Activated CD4-positive, alpha-beta memory T cell treated with anti-CD3 and anti-CD28 coated beads, Interleukin-2, amount 10 ng/mL, durations not matched to agents 7 days and 5 days (primary cell): ENCODE data around the gene SLC13A5. TPM values are rescaled to one million over a fixed set of nuclear protein-coding genes. Genes with fewer than 3 reads are reported as not detected.
"Not testable (repeated sequence)": the region's sequence is repeated elsewhere in the genome, so short reads cannot be mapped to it uniquely, and the experiment has no call there.

Experiments
- CTCF ChIA-PET: fragments of 350-600 bp; sonication (Branson Sonifier 250); formaldehyde crosslinking; loops from one replicate; lab custom pipeline; 2021; ENCODE audit warnings: antibody characterized with exemption, inconsistent platforms; lab: Charles Lee
- POLR2A ChIA-PET: fragments of 350-600 bp; sonication (Branson Sonifier 250); formaldehyde crosslinking; loops from one replicate; lab custom pipeline; 2021; ENCODE audit warnings: antibody characterized with exemption; lab: Charles Lee
- DNase-seq: peaks from one replicate; pipeline ENCODE4 v3.0.0-alpha.2; 2020
- H3K27ac Mint-ChIP-seq: one replicate; pipeline ENCODE4 v1.8.0; 2021; ENCODE audit warnings: mild to moderate bottlenecking, mixed read lengths
- H3K27me3 Mint-ChIP-seq: one replicate; pipeline ENCODE4 v1.8.0; 2021; ENCODE audit warnings: mixed read lengths
- H3K36me3 Mint-ChIP-seq: one replicate; pipeline ENCODE4 v1.8.0; 2021; ENCODE audit warnings: low read depth, mixed read lengths
- H3K4me1 Mint-ChIP-seq: one replicate; pipeline ENCODE4 v1.8.0; 2021; ENCODE audit warnings: mixed read lengths
- H3K4me3 Mint-ChIP-seq: one replicate; pipeline ENCODE4 v1.8.0; 2021; ENCODE audit warnings: mild to moderate bottlenecking, mixed read lengths
- H3K9me3 Mint-ChIP-seq: one replicate; pipeline ENCODE4 v1.8.0; 2021; ENCODE audit warnings: mixed read lengths
- total RNA-seq, 2 experiments: library from RNA; stranded (reverse); gene quantifications; one replicate each; pipeline ENCODE4 v1.2.3, GENCODE V29; 2021

The SLC13A5 gene
- total RNA-seq: not detected

GRCh38 chr17:6713130-6713917 is at the start of gene SLC13A5:
SLC13A5 (minus strand) TSS chr17:6713369; CDS start chr17:6713333, 36 bp downstream.
- ChIA-PET CTCF (interaction anchor here (0.8 kb wide), 1 partner anchor 43 kb away, joined by 4 read pairs; no protein-coding TSS in a partner anchor), POLR2A (no interaction called here)
- DNase-seq: no peak
- no peak within 1 kb of the TSS for H3K4me3 Mint-ChIP-seq
- H3K27me3 Mint-ChIP-seq: peaks cover 67% of the 10 kb centered on the region
- no peaks in the 10 kb centered on the region for H3K36me3 Mint-ChIP-seq
- H3K27ac Mint-ChIP-seq: no peak within 1 kb of the TSS
- H3K4me1 Mint-ChIP-seq: peaks cover 16% of the 10 kb centered on the region
- no peaks in the 10 kb centered on the region for H3K9me3 Mint-ChIP-seq

DNA sequence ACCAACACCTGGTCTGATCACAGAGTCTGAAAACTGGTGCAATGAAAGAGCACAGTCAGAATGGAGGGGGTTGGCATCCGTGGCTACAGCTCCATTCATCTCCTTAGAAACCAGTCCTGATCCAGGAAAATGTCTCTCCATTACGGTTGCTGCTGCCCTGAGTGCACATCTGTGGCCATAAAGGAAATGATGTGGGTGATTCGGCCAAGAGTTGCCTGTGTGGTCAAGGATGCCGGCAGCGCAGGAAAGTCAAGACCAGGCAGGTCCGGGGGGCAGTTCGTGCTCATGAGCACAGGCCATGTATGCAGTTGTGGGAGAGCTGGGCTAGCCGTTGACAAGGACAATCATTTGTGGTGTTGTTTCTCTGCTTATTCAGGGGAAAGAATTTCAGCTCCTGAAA is 48.6 kb upstream of the SLC13A5 start:
- CTCF ChIA-PET: no interaction called here
- H3K9me3 Mint-ChIP-seq: peaks cover 13% of the 10 kb centered on the region
- POLR2A ChIA-PET: interaction anchor here (0.9 to 2.2 kb wide), 2 partner anchors 9 to 11 kb away, joined by 3 to 6 read pairs; no protein-coding TSS in a partner anchor
- H3K4me1 Mint-ChIP-seq: peaks cover 75% of the 10 kb centered on the region
- H3K27me3 Mint-ChIP-seq: no peaks in the 10 kb centered on the region
- no peak overlapping the region for H3K4me3 Mint-ChIP-seq
- H3K27ac Mint-ChIP-seq: no peak overlapping the region
- DNase-seq: no peak
- H3K36me3 Mint-ChIP-seq: peaks cover 99% of the 10 kb centered on the region

DNA sequence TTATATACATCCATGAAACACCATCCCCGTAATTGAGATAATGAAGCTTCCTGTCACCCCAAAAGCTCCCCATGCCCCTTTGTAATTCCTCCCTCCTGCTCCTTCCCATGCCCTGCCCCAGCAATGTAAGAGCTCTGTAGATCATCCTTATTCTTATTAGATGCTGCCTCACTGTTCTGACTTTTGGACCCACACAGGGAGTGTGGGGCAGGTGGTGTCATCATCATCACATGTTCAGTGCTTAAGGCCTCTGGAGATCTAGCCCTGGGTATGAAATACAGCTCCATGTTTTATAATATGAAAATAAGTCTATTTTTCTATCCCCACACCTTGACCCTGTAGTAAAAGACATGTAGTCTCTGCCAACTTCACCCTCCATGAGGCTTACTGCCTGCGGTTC is 44.6 kb upstream of the SLC13A5 start:
- Mint-ChIP-seq H3K4me1 (peaks cover 72% of the 10 kb centered on the region), H3K36me3 (peaks cover 70% of the 10 kb centered on the region), H3K27me3 (no peaks in the 10 kb centered on the region), H3K27ac (peak overlapping the region; percentile 66), H3K9me3 (no peaks in the 10 kb centered on the region), H3K4me3 (peak overlapping the region; percentile 95)
- no peak for DNase-seq
- ChIA-PET POLR2A (interaction anchor here (0.7 to 3.1 kb wide), 8 partner anchors 11 to 1272 kb away, joined by 3 to 22 read pairs (median 4); partner anchors contain the start of genes DERL2 and MIS12), CTCF (interaction anchor here (1.4 kb wide), 1 partner anchor 86 kb away, joined by 4 read pairs; no protein-coding TSS in a partner anchor)

- CTCF ChIA-PET: interaction anchor here (1.0 to 1.4 kb wide), 4 partner anchors 87 to 1317 kb away, joined by 3 to 4 read pairs (median 3); partner anchors contain the start of gene KIAA0753
- H3K27me3 Mint-ChIP-seq: no peaks in the 10 kb centered on the region
- DNase-seq: no peak
- POLR2A ChIA-PET: interaction anchor here (0.5 to 3.1 kb wide), 15 partner anchors 13 to 1447 kb away, joined by 3 to 22 read pairs (median 4); partner anchors contain the start of genes DERL2, KIAA0753, MIS12 and RNASEK
- H3K27ac Mint-ChIP-seq: peak overlapping the region; percentile 96
- H3K36me3 Mint-ChIP-seq: peaks cover 58% of the 10 kb centered on the region
- H3K9me3 Mint-ChIP-seq: no peaks in the 10 kb centered on the region
- H3K4me1 Mint-ChIP-seq: peaks cover 69% of the 10 kb centered on the region
- H3K4me3 Mint-ChIP-seq: peak overlapping the region; percentile 95
These were observed 43.4 kb upstream of the SLC13A5 start for GRCh38 chr17:6756425-6757031.

DNA sequence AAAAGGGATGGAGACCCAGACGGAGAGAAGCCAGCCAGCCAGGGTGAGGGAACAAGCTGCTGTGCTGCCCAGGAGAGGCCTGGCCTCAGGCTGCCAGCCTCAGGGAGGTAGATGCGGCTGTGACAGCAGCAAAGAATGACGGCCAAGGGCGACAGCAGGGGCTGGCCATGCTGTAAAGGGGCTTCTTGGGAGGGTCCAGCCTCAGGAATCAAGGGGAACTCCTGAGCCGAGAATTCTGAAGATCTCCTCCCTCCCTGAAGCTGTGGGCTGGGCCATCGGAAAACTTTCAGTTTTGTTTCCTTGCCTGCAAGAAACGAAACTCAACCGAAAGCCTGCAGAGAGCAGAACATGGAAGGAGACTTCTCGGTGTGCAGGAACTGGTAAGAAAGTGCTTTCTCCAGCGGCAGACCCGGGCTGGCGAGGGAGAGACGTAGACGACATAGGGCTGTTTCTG is 42.6 kb upstream of the SLC13A5 start, which contains the start of gene XAF1:
Gene XAF1 (plus strand): TSS at position 316 of the 454 bp plus-strand sequence. CDS start 33 bp downstream, at position 349.
- H3K36me3 Mint-ChIP-seq: peaks cover 51% of the 10 kb centered on the region
- H3K4me3 Mint-ChIP-seq: peak within 1 kb of the TSS; percentile 95
- H3K27me3 Mint-ChIP-seq: peaks cover 2% of the 10 kb centered on the region
- no peaks in the 10 kb centered on the region for H3K9me3 Mint-ChIP-seq
- ChIA-PET POLR2A (interaction anchor here (0.8 to 3.1 kb wide), 14 partner anchors 8 to 1270 kb away, joined by 3 to 22 read pairs (median 4); partner anchors contain the start of genes DERL2, KIAA0753, RNASEK and TP53), CTCF (interaction anchor here (0.6 to 1.3 kb wide), 4 partner anchors 32 to 1316 kb away, joined by 3 to 5 read pairs (median 3); partner anchors contain the start of gene KIAA0753)
- peak; percentile 81 for DNase-seq
- H3K27ac Mint-ChIP-seq: peak within 1 kb of the TSS; percentile 96
- H3K4me1 Mint-ChIP-seq: peaks cover 66% of the 10 kb centered on the region

GRCh38 chr17:6755281-6755680 is 42.1 kb upstream of the SLC13A5 start:
- Mint-ChIP-seq H3K9me3 (no peaks in the 10 kb centered on the region), H3K27me3 (peaks cover 3% of the 10 kb centered on the region), H3K27ac (peak overlapping the region; percentile 96), H3K4me3 (peak overlapping the region; percentile 95), H3K36me3 (peaks cover 46% of the 10 kb centered on the region), H3K4me1 (peaks cover 62% of the 10 kb centered on the region)
- ChIA-PET CTCF (interaction anchor here (0.6 to 1.3 kb wide), 3 partner anchors 260 to 1446 kb away, joined by 3 read pairs; no protein-coding TSS in a partner anchor), POLR2A (interaction anchor here (0.8 to 3.1 kb wide), 10 partner anchors 9 to 1269 kb away, joined by 3 to 22 read pairs (median 5); partner anchors contain the start of genes DERL2, KIAA0753, RNASEK and TP53)
- no peak for DNase-seq

DNA sequence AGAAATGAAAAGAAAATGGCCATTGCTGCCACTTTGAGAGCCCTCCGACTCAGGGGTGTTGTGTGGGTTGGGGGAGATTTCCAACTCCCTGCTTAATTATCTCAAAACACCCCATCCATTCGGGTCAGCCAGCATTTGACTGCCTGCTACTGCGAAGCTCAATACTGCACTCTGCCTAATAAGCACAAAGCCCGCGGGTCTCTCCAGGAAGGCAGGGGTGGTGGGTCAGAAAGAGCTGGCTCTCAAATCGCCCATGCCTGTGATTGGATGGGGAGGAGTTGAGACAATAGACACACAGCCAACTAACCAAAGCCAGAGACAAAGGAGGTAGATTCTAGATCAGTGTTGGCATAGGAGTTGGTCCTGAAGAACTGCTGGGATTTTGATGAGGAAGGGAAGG is 40.4 kb upstream of the SLC13A5 start:
- Mint-ChIP-seq H3K4me1 (peaks cover 48% of the 10 kb centered on the region), H3K36me3 (peaks cover 28% of the 10 kb centered on the region), H3K9me3 (no peaks in the 10 kb centered on the region), H3K27me3 (peaks cover 7% of the 10 kb centered on the region), H3K4me3 (peak overlapping the region; percentile 18), H3K27ac (peak overlapping the region; percentile 54)
- ChIA-PET POLR2A (no interaction called here), CTCF (no interaction called here)
- DNase-seq: no peak

GRCh38 chr17:6753006-6753445 is 39.9 kb upstream of the SLC13A5 start:
- Mint-ChIP-seq H3K9me3 (no peaks in the 10 kb centered on the region), H3K27ac (peak overlapping the region; percentile 68), H3K4me3 (peak overlapping the region; percentile 14), H3K36me3 (peaks cover 23% of the 10 kb centered on the region), H3K4me1 (peaks cover 43% of the 10 kb centered on the region), H3K27me3 (peaks cover 9% of the 10 kb centered on the region)
- CTCF ChIA-PET: no interaction called here
- peak; percentile 44 for DNase-seq
- POLR2A ChIA-PET: no interaction called here

DNA sequence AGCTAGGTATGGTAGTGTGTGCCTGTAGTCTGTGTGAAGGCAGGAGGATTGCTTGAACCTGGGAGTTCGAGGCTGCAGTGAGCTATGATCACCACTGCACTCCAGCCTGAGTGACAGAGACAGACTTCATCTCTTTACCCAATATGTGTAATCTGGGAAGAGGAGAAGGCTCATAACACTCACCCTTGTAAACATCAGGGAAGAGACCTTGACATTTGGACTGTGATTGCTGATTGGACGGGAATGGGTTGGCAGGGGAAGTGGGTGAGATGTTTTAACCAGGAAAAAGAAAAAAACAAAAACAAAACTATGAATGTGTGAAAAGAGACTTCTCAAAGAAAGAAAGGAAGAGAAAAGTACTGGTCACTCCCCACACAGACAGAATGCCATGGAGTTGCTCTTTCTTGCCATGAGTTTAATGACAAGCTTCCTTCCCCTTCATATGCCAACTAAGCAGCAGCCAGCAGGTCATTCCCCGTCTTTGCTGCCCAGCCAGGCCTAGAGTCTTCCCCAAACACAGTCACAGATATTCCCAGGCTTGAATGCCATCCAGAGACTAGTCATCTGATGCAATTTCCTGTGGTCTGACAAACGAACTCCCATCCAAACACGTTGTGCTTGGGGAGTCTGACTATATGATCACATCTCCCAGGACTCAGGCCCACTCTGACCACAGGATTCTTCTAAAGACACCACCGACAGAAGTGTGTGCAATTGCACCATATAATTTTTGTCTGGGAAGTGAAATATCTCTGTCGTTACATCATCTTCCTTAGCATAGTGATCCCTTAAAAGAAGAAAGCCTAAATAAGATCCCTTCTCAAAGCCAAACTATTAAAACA is 39.1 kb upstream of the SLC13A5 start:
- Mint-ChIP-seq H3K4me1 (peaks cover 36% of the 10 kb centered on the region), H3K27me3 (peaks cover 12% of the 10 kb centered on the region), H3K36me3 (peaks cover 16% of the 10 kb centered on the region), H3K9me3 (no peaks in the 10 kb centered on the region), H3K27ac (peak overlapping the region; percentile 68), H3K4me3 (no peak overlapping the region)
- ChIA-PET CTCF (no interaction called here), POLR2A (no interaction called here)
- DNase-seq: no peak

- Mint-ChIP-seq H3K27ac (no peak overlapping the region), H3K9me3 (no peaks in the 10 kb centered on the region), H3K27me3 (peaks cover 29% of the 10 kb centered on the region), H3K36me3 (no peaks in the 10 kb centered on the region), H3K4me3 (no peak overlapping the region), H3K4me1 (peaks cover 22% of the 10 kb centered on the region)
- DNase-seq: no peak
- ChIA-PET CTCF (interaction anchor here (1.3 to 1.7 kb wide), 2 partner anchors 94 to 276 kb away, joined by 3 to 5 read pairs; no protein-coding TSS in a partner anchor), POLR2A (no interaction called here)
These were observed 36.4 kb upstream of the SLC13A5 start for GRCh38 chr17:6749519-6749918.

GRCh38 chr17:6748617-6749016 is 35.4 kb upstream of the SLC13A5 start:
- DNase-seq: no peak
- no peaks in the 10 kb centered on the region for H3K9me3 Mint-ChIP-seq
- H3K4me3 Mint-ChIP-seq: no peak overlapping the region
- H3K4me1 Mint-ChIP-seq: peaks cover 16% of the 10 kb centered on the region
- ChIA-PET CTCF (no interaction called here), POLR2A (no interaction called here)
- H3K27me3 Mint-ChIP-seq: peaks cover 37% of the 10 kb centered on the region
- H3K27ac Mint-ChIP-seq: no peak overlapping the region
- no peaks in the 10 kb centered on the region for H3K36me3 Mint-ChIP-seq

DNA sequence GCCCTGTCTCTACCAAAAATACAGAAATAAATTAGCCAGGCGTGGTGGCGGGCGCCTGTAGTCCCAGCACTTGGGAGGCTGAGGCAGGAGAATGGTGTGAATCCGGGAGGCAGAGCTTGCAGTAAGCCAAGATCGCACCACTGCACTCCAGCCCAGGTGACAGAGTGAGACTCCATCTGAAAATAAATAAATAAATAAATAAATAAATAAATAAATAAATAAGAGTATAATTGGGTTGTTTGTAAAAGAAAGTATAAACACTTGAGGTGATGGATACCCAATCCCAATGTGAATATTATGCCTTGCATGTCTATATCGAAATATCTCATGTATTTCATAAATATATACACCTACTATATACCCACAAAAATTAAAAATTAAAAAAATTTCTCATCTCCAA is 33.5 kb upstream of the SLC13A5 start:
- H3K27ac Mint-ChIP-seq, POLR2A ChIA-PET, H3K9me3 Mint-ChIP-seq, H3K4me3 Mint-ChIP-seq, DNase-seq, CTCF ChIA-PET, H3K36me3 Mint-ChIP-seq, H3K4me1 Mint-ChIP-seq: not testable (repeated sequence)
- H3K27me3 Mint-ChIP-seq: peaks cover 52% of the 10 kb centered on the region
